GM18498 (cell line): ENCODE results near the gene OR52M1.
A peak's percentile ranks its signal among the peaks of the same experiment; 100 is the strongest.
"Not testable (repeated sequence)": the region's sequence is repeated elsewhere in the genome, so short reads cannot be mapped to it uniquely, and the experiment has no call there.

Experiments
- ATAC-seq: cut with Tn5 transposase; IDR thresholded peaks from one replicate; pipeline ENCODE4 v1.9.1; 2021; ENCODE audit warnings: mild to moderate bottlenecking, moderate library complexity; ENCODE audit not compliant: unreplicated experiment

The OR52M1 gene, protein sequence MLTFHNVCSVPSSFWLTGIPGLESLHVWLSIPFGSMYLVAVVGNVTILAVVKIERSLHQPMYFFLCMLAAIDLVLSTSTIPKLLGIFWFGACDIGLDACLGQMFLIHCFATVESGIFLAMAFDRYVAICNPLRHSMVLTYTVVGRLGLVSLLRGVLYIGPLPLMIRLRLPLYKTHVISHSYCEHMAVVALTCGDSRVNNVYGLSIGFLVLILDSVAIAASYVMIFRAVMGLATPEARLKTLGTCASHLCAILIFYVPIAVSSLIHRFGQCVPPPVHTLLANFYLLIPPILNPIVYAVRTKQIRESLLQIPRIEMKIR

DNA sequence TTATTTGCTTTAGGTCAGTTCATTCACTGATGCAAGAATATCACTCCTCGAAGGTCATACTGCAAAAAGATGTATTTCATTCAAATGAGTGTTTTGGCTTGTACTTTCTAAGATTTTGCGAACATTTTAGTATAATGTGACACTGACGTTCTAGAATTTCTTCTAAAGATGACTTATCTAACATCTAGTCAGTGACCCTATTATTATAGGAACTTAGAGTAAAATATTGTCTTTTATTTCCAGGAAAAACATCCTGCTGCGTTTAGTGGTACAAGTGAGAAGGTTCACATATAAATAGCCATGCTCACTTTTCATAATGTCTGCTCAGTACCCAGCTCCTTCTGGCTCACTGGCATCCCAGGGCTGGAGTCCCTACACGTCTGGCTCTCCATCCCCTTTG, at the start of gene OR52M1:
TSS of gene OR52M1 (plus strand) at position 301 of the 400 bp plus-strand sequence. CDS start at position 301, 0 bp downstream.
- ATAC-seq = no peak

DNA sequence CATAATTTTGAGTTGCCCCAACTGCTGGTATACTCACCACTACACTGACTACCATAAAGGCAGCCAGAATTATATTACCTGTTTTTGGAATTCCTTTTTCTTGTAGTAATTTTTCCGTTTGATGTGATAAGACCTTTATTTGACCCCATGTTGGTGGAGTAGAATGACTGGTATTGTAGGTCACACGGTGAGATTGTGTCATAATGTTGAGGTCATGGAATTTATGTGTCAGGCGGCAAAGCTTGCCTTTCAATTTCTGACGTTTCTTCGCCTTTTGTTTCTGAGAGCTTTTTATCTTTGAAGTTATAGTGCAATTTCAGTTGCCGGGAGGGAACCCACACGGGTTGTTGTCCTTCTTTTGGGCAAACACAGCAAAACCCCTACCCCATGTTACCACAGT, 49.5 kb upstream of the OR52M1 start:
- ATAC-seq = no peak

DNA sequence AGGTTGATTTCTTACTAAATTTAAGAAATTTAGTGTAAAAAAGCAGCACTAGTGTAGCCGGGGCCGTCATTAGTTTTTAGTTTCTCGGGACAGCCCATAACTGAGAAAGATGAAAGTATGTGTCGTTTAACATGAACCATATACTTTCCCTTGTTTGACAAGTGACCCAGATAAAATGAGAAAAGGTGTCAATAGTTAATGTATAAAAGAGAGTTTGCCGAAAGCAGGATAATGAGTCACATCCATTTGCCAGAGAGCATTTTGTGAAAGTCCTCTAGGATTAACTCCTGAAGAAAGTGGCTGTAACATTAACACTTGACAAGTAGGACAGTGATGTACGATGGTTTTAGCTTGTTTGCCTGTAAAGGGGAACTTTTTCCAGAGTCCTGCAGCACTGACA, 49.0 kb upstream of the OR52M1 start:
- no peak for ATAC-seq

GRCh38 chr11:4496557-4497248, 48.3 kb upstream of the OR52M1 start:
- ATAC-seq = no peak

- ATAC-seq = no peak
Observed at GRCh38 chr11:4508886-4509285, 36.1 kb upstream of the OR52M1 start.

- no peak for ATAC-seq
Observed at GRCh38 chr11:4511282-4512245, 33.4 kb upstream of the OR52M1 start.

- ATAC-seq = no peak
Observed at GRCh38 chr11:4514196-4514595, 30.8 kb upstream of the OR52M1 start.

DNA sequence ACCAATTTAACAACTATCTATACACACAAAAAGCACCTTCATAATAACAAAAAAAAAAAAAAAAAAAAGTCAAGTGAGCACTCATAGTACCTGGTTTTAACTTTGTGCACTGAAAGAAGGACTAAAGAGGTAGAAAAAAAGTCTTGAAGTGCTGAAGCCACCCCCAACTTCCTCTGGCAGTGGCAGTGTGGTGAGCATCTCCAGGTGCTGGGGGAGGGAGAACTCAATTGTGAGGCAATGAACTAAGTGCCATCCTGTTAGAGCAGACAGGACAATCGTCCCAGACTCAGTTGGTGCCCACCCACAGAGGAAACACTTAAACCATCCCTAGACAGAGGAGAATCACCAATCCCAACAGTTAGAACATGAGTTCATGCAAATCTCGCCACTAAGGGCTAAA, 22.7 kb upstream of the OR52M1 start:
- no peak for ATAC-seq

GRCh38 chr11:4522752-4523151, 22.2 kb upstream of the OR52M1 start:
- ATAC-seq = no peak

DNA sequence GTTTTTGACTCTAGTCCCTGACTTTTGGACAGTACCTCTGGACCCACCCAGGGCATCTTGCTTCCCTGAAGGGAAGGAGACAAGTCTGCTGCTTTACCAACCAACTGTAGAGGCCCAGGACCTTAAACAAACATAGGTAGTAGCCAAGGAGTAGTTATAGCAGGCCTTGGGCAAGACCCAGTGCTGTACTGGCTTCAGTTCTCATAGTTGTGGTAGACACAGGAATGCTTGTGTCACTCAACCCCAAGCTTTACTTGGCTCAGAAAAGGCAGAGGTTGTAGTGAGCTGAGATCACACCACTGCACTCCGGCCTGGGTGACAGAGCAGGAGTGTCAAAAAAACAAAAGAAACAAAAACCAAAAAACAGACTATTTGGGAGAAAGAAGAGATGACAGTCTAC, 21.3 kb upstream of the OR52M1 start:
- no peak for ATAC-seq

DNA sequence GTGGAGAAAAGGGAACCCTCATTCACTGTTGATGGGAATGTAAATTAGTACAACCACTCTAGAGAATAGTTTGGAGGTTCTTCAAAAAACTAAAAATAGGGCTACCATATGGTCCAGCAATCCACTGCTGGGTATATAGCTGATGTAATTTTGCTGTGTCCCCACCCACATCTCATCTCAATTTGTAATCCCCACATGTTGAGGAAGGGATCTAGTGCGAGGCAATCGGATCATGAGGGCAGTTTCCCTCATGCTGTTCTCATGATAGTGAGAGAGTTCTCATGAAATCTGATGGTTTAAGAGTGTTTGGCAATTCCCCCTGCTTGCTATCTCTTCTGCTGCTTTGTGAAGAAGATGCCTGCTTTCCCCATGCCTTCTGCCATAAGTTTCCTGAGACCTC, 17.1 kb upstream of the OR52M1 start:
- ATAC-seq = no peak

- ATAC-seq = not testable (repeated sequence)
Observed at GRCh38 chr11:4531686-4532085, 13.3 kb upstream of the OR52M1 start.

- peak; percentile 80 for ATAC-seq
Observed at GRCh38 chr11:4539603-4540219, 5.3 kb upstream of the OR52M1 start.

DNA sequence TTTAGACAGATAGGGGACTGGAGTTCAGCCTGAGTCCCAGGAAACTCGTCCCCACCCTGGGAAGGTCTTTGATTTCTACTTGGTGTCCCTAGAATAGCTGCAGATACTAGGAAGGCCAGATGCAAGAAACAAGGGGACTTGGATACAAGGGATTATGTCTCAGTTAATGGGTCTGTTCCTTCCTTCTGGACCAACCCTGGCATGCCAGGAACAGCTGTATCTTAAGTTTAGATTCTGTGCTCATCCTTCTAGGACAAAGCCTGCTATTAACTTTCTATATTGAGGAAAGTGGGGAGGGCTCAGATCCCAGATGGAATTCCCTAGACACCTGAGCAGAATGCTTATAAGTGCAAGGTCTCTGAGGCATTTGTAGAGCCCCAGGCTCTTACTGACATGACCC, 3.9 kb upstream of the OR52M1 start:
- ATAC-seq = no peak

DNA sequence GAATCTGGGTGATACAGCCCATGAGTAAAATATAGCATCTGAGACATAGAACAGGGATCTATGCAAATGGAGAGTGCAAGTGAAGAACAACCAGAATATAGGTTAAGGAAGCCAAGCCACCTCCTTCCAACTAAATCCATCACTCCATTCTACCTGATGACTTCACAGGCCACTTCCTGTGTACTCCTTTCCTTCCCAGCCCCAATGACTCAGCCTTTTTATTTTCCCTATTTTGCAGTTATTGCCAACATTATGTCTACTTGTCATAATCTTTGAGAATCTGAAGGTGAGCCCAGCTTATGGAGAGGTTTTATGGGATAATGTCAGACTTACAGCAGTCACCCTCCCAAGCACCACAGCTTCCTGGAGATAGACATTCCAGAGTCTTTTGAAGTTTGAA, 1.4 kb upstream of the OR52M1 start:
- no peak for ATAC-seq

DNA sequence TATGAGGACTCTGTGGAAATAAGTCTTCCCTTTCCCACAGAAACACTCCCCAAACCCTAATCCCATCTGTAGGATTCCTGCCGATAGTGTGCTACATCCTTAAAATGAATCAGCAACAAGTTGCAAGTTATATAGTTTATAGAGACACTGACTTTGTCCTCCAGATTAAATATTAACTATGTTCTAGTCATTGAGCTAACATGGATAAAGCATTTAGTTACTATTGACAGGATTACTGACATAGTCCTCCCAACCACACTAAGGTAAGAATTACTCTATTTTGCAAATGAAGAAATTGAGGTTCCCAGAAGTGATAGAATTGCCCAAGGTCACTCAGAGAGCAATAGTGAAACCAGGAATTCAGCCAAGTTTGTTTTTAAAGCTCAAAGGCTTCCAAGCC, 1.9 kb downstream of the OR52M1 start:
- no peak for ATAC-seq

- ATAC-seq = no peak
Observed at GRCh38 chr11:4547416-4547815, 2.4 kb downstream of the OR52M1 start.

- no peak for ATAC-seq
Observed at GRCh38 chr11:4551346-4551979, 6.5 kb downstream of the OR52M1 start.

- no peak for ATAC-seq
Observed at GRCh38 chr11:4559527-4560440, 14.8 kb downstream of the OR52M1 start.
